GM06990 (cell line): ENCODE results near the gene MTG1.

Source experiments
- DNase-seq: peaks from one replicate; pipeline ENCODE4 v3.0.0-alpha.2; 2011; ENCODE audit not compliant: insufficient read length; ENCODE audit errors: extremely low read depth
- H3K27me3 ChIP-seq: replicated peaks from 2 replicates; pipeline ENCODE4 v1.6.0; 2011; ENCODE audit warnings: low read length; ENCODE audit not compliant: control insufficient read depth, insufficient read depth
- H3K36me3 ChIP-seq: 2 replicates; pipeline ENCODE4 v1.5.1; 2011; ENCODE audit warnings: low read length; ENCODE audit not compliant: control insufficient read depth, insufficient read depth
- H3K4me3 ChIP-seq: replicated peaks from 2 replicates; pipeline ENCODE4 v1.5.1; 2011; ENCODE audit warnings: low read depth, mild to moderate bottlenecking, control low read depth, low read length
- TF ChIP-seq, protein P1 (sequence below): IDR thresholded peaks from 2 replicates; pipeline ENCODE4 v1.5.1; 2011; ENCODE audit warnings: low read length, control low read depth, mild to moderate bottlenecking, inconsistent platforms; ENCODE audit not compliant: insufficient read depth, poor library complexity, severe bottlenecking

MTG1 gene

DNA sequence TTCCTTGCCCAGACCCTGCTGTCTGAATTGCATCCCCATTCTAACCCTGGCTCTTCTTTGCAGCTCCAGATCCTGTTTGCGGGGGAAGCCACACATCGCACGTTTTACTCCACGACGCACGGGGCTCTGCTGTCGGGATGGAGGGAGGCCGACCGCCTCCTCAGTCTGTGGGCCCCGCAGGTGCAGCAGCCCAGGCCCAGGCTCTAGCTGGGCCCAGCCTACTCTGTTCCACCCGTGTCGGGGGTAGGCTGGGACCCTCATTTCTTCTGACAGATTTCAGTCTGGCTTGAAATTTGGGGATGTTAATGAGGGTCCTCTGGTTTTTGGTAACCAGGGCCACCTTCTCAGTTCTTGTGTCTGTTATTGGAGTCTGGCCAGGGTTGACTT is 2.7 kb upstream of the MTG1 start:
- peaks cover 4% of the 10 kb centered on the region for H3K36me3 ChIP-seq
- TF ChIP-seq, protein P1, sequence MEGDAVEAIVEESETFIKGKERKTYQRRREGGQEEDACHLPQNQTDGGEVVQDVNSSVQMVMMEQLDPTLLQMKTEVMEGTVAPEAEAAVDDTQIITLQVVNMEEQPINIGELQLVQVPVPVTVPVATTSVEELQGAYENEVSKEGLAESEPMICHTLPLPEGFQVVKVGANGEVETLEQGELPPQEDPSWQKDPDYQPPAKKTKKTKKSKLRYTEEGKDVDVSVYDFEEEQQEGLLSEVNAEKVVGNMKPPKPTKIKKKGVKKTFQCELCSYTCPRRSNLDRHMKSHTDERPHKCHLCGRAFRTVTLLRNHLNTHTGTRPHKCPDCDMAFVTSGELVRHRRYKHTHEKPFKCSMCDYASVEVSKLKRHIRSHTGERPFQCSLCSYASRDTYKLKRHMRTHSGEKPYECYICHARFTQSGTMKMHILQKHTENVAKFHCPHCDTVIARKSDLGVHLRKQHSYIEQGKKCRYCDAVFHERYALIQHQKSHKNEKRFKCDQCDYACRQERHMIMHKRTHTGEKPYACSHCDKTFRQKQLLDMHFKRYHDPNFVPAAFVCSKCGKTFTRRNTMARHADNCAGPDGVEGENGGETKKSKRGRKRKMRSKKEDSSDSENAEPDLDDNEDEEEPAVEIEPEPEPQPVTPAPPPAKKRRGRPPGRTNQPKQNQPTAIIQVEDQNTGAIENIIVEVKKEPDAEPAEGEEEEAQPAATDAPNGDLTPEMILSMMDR, result no peak
- H3K4me3 ChIP-seq, result peak overlapping the region; percentile 39
- no peaks in the 10 kb centered on the region for H3K27me3 ChIP-seq
- no peak for DNase-seq

DNA sequence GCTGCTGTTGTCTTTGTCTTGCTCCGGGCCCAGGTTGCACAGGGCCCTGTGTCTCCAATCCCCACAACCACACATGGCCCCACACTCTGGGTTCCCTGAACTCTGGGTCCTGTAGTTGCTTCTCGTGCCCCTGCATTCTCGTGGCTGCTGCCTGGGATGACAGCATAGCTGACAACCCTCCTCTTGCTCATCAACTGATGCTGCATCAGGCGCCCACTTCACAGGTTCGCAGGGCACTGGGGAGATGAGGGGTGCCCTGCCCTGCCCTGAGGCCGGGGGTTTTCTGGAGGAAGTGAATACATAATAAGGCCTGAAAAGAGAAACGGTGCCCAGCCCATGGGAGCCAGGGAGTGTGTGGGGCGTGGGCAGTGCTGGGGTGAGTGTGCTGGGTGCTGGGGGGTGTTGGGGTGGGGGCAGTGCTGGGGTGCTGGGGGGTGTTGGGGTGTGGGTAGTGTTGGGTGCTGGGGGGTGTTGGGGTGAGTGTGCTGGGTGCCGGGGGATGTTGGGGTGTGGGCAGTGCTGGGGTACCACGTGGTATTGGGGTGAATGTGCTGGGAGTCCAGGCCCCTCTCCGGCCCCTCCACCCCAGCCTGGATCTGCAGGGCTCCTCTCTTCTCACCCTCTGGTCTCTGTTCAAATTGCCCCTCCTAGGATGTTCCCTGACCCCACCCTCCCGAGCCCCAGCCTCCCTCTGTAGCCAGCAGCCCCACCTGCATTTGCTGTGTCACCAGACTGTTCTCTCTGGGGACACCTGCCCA is 2.0 kb upstream of the MTG1 start:
- peak; percentile 41 for DNase-seq
- H3K4me3 ChIP-seq, result no peak overlapping the region; the same call in 1 of the 2 replicates
- peaks cover 6% of the 10 kb centered on the region for H3K36me3 ChIP-seq
- TF ChIP-seq, protein P1, result no peak
- no peaks in the 10 kb centered on the region for H3K27me3 ChIP-seq

DNA sequence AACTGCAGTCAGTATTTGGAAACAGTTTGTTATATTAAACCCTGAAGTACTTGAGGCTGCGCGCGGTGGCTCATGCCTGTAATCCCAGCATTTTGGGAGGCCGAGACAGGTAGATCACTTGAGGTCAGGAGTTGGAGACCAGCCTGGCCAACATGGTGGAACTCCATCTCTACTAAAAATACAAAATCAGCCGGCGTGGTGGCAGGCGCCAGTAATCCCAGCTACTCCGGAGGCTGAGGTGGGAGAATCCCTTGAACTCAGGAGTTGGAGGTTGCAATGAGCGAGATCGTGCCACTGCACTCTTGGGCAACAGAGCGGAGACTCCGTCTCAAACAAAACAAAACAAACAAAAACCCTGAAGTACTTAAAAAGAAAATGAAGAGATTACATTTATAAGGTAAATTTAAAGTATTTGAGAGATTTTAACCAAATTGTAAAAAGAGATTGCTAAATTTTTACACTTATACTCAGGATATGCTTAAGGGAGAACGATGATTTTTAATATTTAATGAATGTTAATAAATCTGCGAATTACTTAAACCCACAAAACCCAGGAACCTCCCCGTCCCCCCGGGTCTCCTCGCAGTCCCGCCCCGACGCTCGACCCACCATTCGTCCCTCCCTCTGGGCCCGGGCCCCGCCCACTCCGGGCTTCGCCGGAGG is 425 bp upstream of the MTG1 start:
- DNase-seq, result no peak
- TF ChIP-seq, protein P1, result no peak
- Histone ChIP-seq H3K4me3 (peak overlapping the region; percentile 90), H3K27me3 (no peaks in the 10 kb centered on the region), H3K36me3 (peaks cover 8% of the 10 kb centered on the region)

GRCh38 chr10:133394801-133395221 is 854 bp downstream of the MTG1 start:
- no peak for DNase-seq
- TF ChIP-seq, protein P1, result no peak
- H3K27me3 ChIP-seq, result no peaks in the 10 kb centered on the region
- H3K4me3 ChIP-seq, result peak overlapping the region; percentile 90
- peaks cover 12% of the 10 kb centered on the region for H3K36me3 ChIP-seq

GRCh38 chr10:133396035-133396624 is 2.2 kb downstream of the MTG1 start:
- Histone ChIP-seq H3K27me3 (no peaks in the 10 kb centered on the region), H3K4me3 (no peak overlapping the region), H3K36me3 (peaks cover 12% of the 10 kb centered on the region)
- TF ChIP-seq, protein P1, result no peak
- no peak for DNase-seq
